ENCODE data around the gene VSTM2B.

GRCh38 chr19:29535214-29535831, 9.5 kb downstream of the VSTM2B start:
- no peak for TF ChIP-seq EZH2 (IDR thresholded peaks at IDR 0.05; ENCODE audit: borderline replicate concordance, low read depth, low read length, poor library complexity, severe bottlenecking)
- TF ChIP-seq CTCF (conservative IDR thresholded peaks at IDR 0.05; ENCODE audit: low read depth, low read length), result no peak
